Stimulated activated naive CD8-positive, alpha-beta T cell treated with anti-CD3 and anti-CD28 coated beads, Interleukin-15, Interleukin-2, amounts not matched to agents 100 U/mL and 50 U/mL, for 24 hours (primary cell): ENCODE measurements around the gene OR2V2.
"Not testable (repeated sequence)": the region's sequence is repeated elsewhere in the genome, so short reads cannot be mapped to it uniquely, and the experiment has no call there.

Source experiments
- ATAC-seq: fragments of 150-1000 bp; cut with Tn5 transposase; one replicate; pipeline ENCODE4 v1.10.0; 2021
- DNase-seq: peaks from one replicate; pipeline ENCODE4 v3.0.0; 2021

OR2V2 gene

GRCh38 chr5:181114844-181115778 lies 32.3 kb upstream of the OR2V2 start:
- no peak for ATAC-seq
- no peak for DNase-seq

GRCh38 chr5:181118369-181118768 lies 29.0 kb upstream of the OR2V2 start:
- no peak for DNase-seq
- ATAC-seq = no peak

GRCh38 chr5:181119105-181119504 lies 28.3 kb upstream of the OR2V2 start:
- DNase-seq (no peak), ATAC-seq (no peak)

- ATAC-seq (no peak), DNase-seq (no peak)
These were observed 27.1 kb upstream of the OR2V2 start for GRCh38 chr5:181120306-181120705.

GRCh38 chr5:181120761-181121160 lies 26.6 kb upstream of the OR2V2 start:
- DNase-seq (no peak), ATAC-seq (no peak)

- DNase-seq (no peak), ATAC-seq (no peak)
These were observed 25.5 kb upstream of the OR2V2 start for GRCh38 chr5:181121675-181122561.

- ATAC-seq = no peak
These were observed 22.9 kb upstream of the OR2V2 start for GRCh38 chr5:181124526-181124925.

GRCh38 chr5:181126841-181127240 lies 20.5 kb upstream of the OR2V2 start:
- ATAC-seq (no peak), DNase-seq (no peak)

More at GRCh38 chr5:181124526-181124925, 22.9 kb upstream of the OR2V2 start:
- no peak for DNase-seq

- no peak for ATAC-seq
- no peak for DNase-seq
These were observed 19.9 kb upstream of the OR2V2 start for GRCh38 chr5:181127456-181127855.

- ATAC-seq = no peak
- no peak for DNase-seq
These were observed 19.3 kb upstream of the OR2V2 start for GRCh38 chr5:181127907-181128626.

GRCh38 chr5:181129601-181130000 lies 17.8 kb upstream of the OR2V2 start:
- no peak for ATAC-seq
- DNase-seq = no peak

- ATAC-seq, DNase-seq: not testable (repeated sequence)
These were observed 17.3 kb upstream of the OR2V2 start for GRCh38 chr5:181130081-181130480.

GRCh38 chr5:181130832-181131496 lies 16.4 kb upstream of the OR2V2 start, which contains the start of gene OR2V1:
TSS of gene OR2V1 (minus strand) at chr5:181131169. CDS start at chr5:181125304, 5,865 bp downstream.
- no peak for DNase-seq
- ATAC-seq = no peak

- DNase-seq (no peak), ATAC-seq (no peak)
These were observed 15.9 kb upstream of the OR2V2 start for GRCh38 chr5:181131514-181131913.

GRCh38 chr5:181133083-181133482 lies 14.3 kb upstream of the OR2V2 start:
- DNase-seq (no peak), ATAC-seq (no peak)

GRCh38 chr5:181133610-181134231 lies 13.7 kb upstream of the OR2V2 start:
- DNase-seq = no peak

GRCh38 chr5:181134259-181134658 lies 13.1 kb upstream of the OR2V2 start:
- ATAC-seq (no peak), DNase-seq (no peak)

More at GRCh38 chr5:181133610-181134231, 13.7 kb upstream of the OR2V2 start:
- no peak for ATAC-seq

GRCh38 chr5:181136361-181136955 lies 10.9 kb upstream of the OR2V2 start:
- DNase-seq (no peak), ATAC-seq (no peak)

GRCh38 chr5:181138258-181138657 lies 9.1 kb upstream of the OR2V2 start:
- DNase-seq (no peak), ATAC-seq (no peak)

- no peak for DNase-seq
- ATAC-seq = no peak
These were observed 6.6 kb upstream of the OR2V2 start for GRCh38 chr5:181140766-181141165.

GRCh38 chr5:181142054-181142453 lies 5.3 kb upstream of the OR2V2 start:
- ATAC-seq = no peak
- no peak for DNase-seq
